ENCODE data around the gene PIP5KL1.

Gene PIP5KL1

DNA sequence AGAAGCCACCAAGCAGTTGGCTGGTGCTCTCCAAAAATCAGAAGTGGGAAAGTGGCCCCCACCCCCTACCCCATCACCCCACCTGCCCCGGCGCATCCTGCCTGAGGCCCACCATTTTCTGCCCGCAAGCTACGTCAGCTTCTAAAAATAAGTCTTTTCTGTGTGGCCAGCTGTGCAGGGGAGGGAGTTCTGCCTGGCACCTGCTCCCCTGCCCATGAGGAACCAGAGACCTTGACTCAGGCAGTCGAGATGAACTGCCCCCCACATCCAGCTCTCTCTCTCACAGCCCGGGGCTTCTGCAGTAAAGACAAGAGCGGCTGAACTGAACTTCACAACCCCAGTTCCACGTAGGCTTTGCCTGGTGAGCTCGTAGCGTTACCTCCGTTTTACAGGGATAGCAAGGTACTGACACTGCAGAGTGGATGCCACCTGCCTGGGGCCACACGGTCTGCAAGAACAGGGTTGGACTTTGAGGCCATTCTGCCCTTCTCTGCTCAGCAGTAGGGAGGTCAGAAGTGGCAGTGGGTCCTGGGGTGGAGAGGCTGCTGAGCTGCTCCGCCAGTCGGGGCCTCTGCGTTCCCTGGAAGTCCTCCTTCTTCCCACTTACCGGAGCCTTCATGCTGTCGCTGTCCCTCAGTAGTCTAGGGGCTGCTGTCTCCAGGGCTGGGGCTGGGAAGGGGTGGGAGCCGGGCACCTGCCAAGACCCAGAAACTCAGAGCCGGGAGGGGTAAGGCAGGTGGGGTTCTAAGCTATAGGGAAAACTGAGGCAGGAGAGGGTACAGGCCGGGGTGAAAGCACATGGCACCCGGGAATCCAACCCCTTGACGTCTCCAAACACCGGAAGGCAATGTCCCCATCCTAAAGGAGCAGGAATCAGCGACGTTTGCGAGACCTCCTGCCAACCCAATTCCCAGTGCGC lies 14.5 kb downstream of the PIP5KL1 start:
- TF ChIP-seq POLR2A (IDR thresholded peaks at IDR 0.05; ENCODE audit: low read length) (no peak), GATA1 (IDR thresholded peaks at IDR 0.05; ENCODE audit: low read depth, low read length) (no peak)
- peak; percentile 40 to 51 for DNase-seq

DNA sequence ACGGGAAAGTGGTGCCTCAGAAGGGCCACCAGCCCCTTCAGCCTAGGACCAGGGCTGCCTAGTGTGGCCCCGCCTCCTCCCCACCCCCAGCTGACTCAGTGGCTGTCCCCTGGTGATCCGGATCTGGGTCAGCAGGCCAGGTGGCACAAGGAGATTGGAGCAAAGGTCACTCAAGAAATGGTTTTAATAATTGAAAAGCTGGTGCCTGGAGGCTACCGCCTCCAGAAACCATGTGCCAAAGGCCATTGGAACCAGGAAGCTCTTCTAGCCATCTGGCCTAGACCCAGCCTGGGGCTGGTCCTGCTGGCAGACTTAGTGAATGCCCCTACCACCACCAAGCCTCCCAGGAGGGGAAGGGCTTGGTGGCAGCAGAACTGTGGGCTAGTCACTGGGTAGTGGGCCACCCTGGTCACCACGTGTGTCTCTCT lies 15.2 kb downstream of the PIP5KL1 start:
- peak; percentile 82 to 84 for DNase-seq
- TF ChIP-seq GATA1 (IDR thresholded peaks at IDR 0.05; ENCODE audit: low read depth, low read length) = no peak
- peak; percentile 29 for TF ChIP-seq POLR2A (IDR thresholded peaks at IDR 0.05; ENCODE audit: low read length)

- DNase-seq = no peak
- TF ChIP-seq POLR2A (IDR thresholded peaks at IDR 0.05; ENCODE audit: low read length) (no peak), GATA1 (IDR thresholded peaks at IDR 0.05; ENCODE audit: low read depth, low read length) (no peak)
Measured at GRCh38 chr9:127913682-127914081, 16.9 kb downstream of the PIP5KL1 start.

DNA sequence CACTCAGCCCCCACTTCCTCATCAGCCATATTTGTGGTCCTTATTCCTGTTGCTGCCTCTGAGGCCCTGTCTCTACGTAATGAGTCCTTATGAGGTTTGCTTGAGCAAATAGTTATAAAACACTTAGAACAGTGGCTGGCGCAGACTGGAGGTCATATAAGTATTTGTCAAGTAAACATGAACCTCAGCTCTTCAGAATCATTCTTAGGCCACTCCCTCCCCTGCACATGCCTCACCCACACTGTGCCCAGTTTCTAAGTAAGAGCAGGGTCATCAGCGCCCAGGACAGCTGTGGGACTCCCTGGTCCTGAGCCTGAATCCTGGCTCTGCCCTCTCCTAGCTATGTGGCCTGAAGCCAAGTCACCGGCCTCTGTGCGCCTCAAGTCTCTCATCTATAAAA lies 17.7 kb downstream of the PIP5KL1 start:
- TF ChIP-seq GATA1 (IDR thresholded peaks at IDR 0.05; ENCODE audit: low read depth, low read length) = no peak
- TF ChIP-seq POLR2A (IDR thresholded peaks at IDR 0.05; ENCODE audit: low read length) = no peak
- no peak for DNase-seq

- no peak for DNase-seq
- no peak for TF ChIP-seq GATA1 (IDR thresholded peaks at IDR 0.05; ENCODE audit: low read depth, low read length)
Measured at GRCh38 chr9:127912296-127912695, 18.3 kb downstream of the PIP5KL1 start.

GRCh38 chr9:127910613-127911205 lies 19.9 kb downstream of the PIP5KL1 start:
- TF ChIP-seq GATA1 (IDR thresholded peaks at IDR 0.05; ENCODE audit: low read depth, low read length) = no peak
- TF ChIP-seq POLR2A (IDR thresholded peaks at IDR 0.05; ENCODE audit: low read length) = no peak
- peak; percentile 56 to 62 for DNase-seq

GRCh38 chr9:127909839-127910273 lies 20.7 kb downstream of the PIP5KL1 start:
- DNase-seq = no peak
- no peak for TF ChIP-seq POLR2A (IDR thresholded peaks at IDR 0.05; ENCODE audit: low read length)
- TF ChIP-seq GATA1 (IDR thresholded peaks at IDR 0.05; ENCODE audit: low read depth, low read length) = no peak

GRCh38 chr9:127908660-127908926 lies 22.0 kb downstream of the PIP5KL1 start:
- TF ChIP-seq GATA1 (IDR thresholded peaks at IDR 0.05; ENCODE audit: low read depth, low read length) = no peak
- no peak for TF ChIP-seq POLR2A (IDR thresholded peaks at IDR 0.05; ENCODE audit: low read length)
- no peak for DNase-seq

- TF ChIP-seq GATA1 (IDR thresholded peaks at IDR 0.05; ENCODE audit: low read depth, low read length) (no peak), POLR2A (IDR thresholded peaks at IDR 0.05; ENCODE audit: low read length) (no peak)
- no peak for DNase-seq
Measured at GRCh38 chr9:127907867-127908659, 22.5 kb downstream of the PIP5KL1 start.

DNA sequence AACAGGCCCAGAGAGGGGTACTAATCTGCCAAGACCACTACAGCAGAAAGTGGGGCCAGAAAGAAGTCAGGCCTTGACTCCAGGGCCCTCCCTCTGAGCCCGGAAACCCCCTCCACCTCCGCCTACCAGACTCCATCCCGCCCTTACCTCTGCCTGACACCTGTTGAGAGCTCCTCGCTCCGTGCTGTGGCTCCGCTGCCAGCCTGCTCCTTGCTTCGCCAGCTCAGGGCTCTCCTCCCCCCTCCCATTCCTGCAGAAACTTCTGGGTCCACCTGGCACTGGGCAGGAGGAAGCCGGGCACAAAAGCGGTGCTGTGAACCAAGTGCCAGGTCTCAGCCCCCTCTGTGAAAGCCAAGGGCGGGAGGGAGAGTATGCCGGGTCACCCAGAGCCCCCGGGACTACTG lies 24.8 kb downstream of the PIP5KL1 start:
- no peak for DNase-seq

GRCh38 chr9:127905004-127905728 lies 25.4 kb downstream of the PIP5KL1 start:
- DNase-seq = no peak
- TF ChIP-seq GATA1 (IDR thresholded peaks at IDR 0.05; ENCODE audit: low read depth, low read length) (no peak), POLR2A (IDR thresholded peaks at IDR 0.05; ENCODE audit: low read length) (no peak)

More for the DNA sequence above, 24.8 kb downstream of the PIP5KL1 start:
- TF ChIP-seq POLR2A (IDR thresholded peaks at IDR 0.05; ENCODE audit: low read length) = no peak
- TF ChIP-seq GATA1 (IDR thresholded peaks at IDR 0.05; ENCODE audit: low read depth, low read length) = no peak

DNA sequence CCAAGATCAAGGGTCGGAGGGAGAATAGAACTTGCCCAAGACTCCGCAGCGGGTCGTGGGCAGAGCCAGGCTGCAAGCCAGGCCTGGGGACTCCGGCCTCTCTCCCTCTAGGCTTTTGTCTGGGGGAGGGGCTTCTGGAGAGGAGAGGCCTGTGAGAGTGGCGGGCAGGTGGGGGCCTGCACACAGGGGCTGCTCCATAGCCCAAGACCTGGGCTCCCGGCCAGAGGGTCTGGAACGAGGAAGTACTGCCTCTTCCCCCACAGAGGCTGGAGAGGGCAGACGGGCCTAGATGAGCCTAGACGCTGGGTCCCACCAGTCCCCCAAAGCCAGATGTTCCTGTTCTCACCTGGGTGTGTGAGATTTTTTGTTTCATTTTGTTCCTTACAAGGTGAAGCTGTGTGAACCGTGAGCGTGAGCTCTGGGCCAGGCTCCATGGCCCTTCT lies 26.0 kb downstream of the PIP5KL1 start:
- no peak for DNase-seq
- TF ChIP-seq GATA1 (IDR thresholded peaks at IDR 0.05; ENCODE audit: low read depth, low read length) (no peak), POLR2A (IDR thresholded peaks at IDR 0.05; ENCODE audit: low read length) (no peak)
